ENCODE results near the gene EXO1.
"Not testable (repeated sequence)": the region's sequence is repeated elsewhere in the genome, so short reads cannot be mapped to it uniquely, and the experiment has no call there.

EXO1 gene

DNA sequence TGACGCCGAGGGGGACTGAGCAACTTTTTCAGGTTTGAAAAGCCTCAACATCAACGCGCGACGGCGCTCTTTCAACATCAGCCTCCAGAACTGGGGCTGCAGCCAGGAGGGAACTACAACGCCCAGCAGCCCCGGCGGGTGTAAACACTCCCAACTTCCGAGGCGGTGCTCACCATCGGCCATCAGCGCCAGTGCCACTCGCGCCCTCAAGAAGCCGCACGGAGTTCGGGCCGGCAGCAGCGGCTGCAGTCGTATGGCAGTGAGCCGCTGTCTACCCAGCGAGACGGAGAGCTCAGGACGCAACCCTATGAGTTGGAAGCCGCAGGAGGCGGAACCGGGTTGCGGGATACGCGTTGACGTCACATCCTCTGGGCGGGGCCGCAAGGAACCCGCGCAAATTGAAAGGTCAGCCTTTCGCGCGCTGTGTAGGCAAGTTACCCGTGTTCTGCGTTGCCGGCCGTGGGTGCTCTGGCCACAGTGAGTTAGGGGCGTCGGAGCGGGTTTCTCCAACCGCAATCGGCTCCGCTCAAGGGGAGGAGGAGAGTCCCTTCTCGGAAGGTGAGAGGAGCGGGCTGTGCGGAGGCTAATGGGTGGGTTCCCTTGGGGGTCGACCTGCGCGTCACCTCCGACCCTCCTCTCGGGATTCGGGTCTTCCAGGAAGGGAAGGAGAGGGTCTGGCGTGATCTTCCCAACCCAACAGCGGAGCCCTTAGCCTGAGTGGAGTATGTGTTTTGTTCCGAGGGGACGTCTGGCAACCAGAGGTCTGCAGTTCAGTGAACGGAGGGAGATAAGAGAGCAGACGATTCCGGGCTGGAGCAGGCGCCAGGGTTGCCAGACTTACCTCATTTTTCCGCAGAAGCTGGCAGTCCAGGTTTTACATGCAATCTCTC lies at the start of gene EXO1:
EXO1 (plus strand) TSS at position 409 of the 890 bp plus-strand sequence. CDS start 2,222 bp downstream, outside the sequence.
- Mint-ChIP-seq H3K4me3 (peak within 1 kb of the TSS; percentile 98), H3K9me3 (no peaks in the 10 kb centered on the region), H3K36me3 (no peaks in the 10 kb centered on the region), H3K27me3 (no peaks in the 10 kb centered on the region), H3K4me1 (peaks cover 16% of the 10 kb centered on the region), H3K27ac (peak within 1 kb of the TSS; percentile 99)

DNA sequence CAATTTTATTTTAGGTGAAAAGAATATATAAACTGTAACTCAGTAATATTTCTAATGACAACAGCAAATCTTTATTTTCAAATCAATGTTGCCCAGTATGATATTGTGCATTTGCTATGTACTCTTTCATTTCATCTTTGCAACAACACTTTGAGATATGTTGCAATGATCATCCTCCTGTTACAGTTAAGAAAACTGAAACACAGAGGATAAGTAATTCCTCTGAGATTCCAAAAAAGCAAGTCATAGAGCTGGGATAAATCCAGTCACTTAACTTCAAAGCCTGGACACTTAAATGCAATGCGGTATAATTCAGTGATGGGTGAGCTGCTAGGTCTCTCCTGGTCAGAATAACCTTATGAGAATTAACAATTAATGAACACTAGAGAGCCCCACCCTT lies 48.6 kb upstream of the EXO1 start:
- no peaks in the 10 kb centered on the region for H3K9me3 Mint-ChIP-seq
- H3K27ac Mint-ChIP-seq: no peak overlapping the region
- H3K36me3 Mint-ChIP-seq: no peaks in the 10 kb centered on the region
- no peaks in the 10 kb centered on the region for H3K27me3 Mint-ChIP-seq
- no peak overlapping the region for H3K4me3 Mint-ChIP-seq
- no peaks in the 10 kb centered on the region for H3K4me1 Mint-ChIP-seq

- H3K9me3 Mint-ChIP-seq: no peaks in the 10 kb centered on the region
- H3K4me1 Mint-ChIP-seq: no peaks in the 10 kb centered on the region
- H3K36me3 Mint-ChIP-seq: no peaks in the 10 kb centered on the region
- no peaks in the 10 kb centered on the region for H3K27me3 Mint-ChIP-seq
- H3K4me3 Mint-ChIP-seq: no peak overlapping the region
- no peak overlapping the region for H3K27ac Mint-ChIP-seq
Observed at GRCh38 chr1:241800640-241801039, 47.4 kb upstream of the EXO1 start.

DNA sequence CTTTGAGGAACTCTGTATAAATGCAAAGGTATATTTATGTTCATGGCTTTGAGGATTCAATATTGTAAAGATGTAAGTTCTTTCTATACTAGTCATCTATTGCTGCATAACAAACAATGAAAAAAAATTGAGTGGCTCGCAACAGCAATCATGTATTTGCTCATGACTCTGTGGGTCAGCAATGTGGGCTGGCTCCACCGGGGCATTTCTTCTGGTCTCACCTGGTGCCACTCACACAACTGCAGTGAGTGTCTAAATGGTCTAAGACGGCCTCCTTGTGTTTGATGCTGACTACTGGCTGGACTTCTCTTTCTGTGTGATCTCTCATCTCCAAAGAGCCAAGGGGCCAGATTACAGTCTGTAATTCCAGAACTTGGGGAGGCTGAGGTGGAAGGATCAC lies 45.1 kb upstream of the EXO1 start:
- Mint-ChIP-seq H3K27ac (no peak overlapping the region), H3K27me3 (no peaks in the 10 kb centered on the region), H3K9me3 (no peaks in the 10 kb centered on the region), H3K36me3 (no peaks in the 10 kb centered on the region), H3K4me1 (no peaks in the 10 kb centered on the region), H3K4me3 (no peak overlapping the region)

DNA sequence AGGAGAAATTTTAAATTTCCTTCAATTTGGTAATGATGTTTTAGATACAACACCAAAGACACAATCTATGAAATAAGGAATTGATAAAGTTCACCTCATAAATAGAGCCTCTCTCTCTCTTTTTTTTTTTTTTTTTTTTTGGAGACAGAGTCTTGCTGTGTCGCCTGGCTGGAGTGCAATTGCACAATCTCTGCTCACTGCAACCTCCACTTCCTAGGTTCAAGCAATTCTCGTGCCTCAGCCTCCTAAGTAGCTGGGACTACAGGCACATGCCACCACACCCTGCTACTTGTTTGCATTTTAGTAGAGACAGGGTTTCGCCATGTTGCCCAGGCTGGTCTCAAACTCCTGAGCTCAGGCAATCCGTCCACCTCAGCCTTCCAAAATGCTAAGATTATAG lies 43.3 kb upstream of the EXO1 start:
- not testable (repeated sequence) for H3K27ac Mint-ChIP-seq, H3K36me3 Mint-ChIP-seq, H3K9me3 Mint-ChIP-seq, H3K4me3 Mint-ChIP-seq, H3K27me3 Mint-ChIP-seq, H3K4me1 Mint-ChIP-seq

- H3K27ac Mint-ChIP-seq: no peak overlapping the region
- no peak overlapping the region for H3K4me3 Mint-ChIP-seq
- no peaks in the 10 kb centered on the region for H3K4me1 Mint-ChIP-seq
- no peaks in the 10 kb centered on the region for H3K27me3 Mint-ChIP-seq
- no peaks in the 10 kb centered on the region for H3K36me3 Mint-ChIP-seq
- H3K9me3 Mint-ChIP-seq: no peaks in the 10 kb centered on the region
Observed at GRCh38 chr1:241808265-241808664, 39.7 kb upstream of the EXO1 start.

GRCh38 chr1:241810769-241811405 lies 37.1 kb upstream of the EXO1 start:
- Mint-ChIP-seq H3K36me3 (no peaks in the 10 kb centered on the region), H3K27ac (no peak overlapping the region)

GRCh38 chr1:241813768-241814320 lies 34.2 kb upstream of the EXO1 start:
- Mint-ChIP-seq H3K4me1 (no peaks in the 10 kb centered on the region), H3K27me3 (no peaks in the 10 kb centered on the region), H3K9me3 (no peaks in the 10 kb centered on the region), H3K27ac (no peak overlapping the region), H3K4me3 (no peak overlapping the region), H3K36me3 (no peaks in the 10 kb centered on the region)

More at GRCh38 chr1:241810769-241811405, 37.1 kb upstream of the EXO1 start:
- no peak overlapping the region for H3K4me3 Mint-ChIP-seq
- H3K4me1 Mint-ChIP-seq: no peaks in the 10 kb centered on the region
- H3K9me3 Mint-ChIP-seq: no peaks in the 10 kb centered on the region
- H3K27me3 Mint-ChIP-seq: no peaks in the 10 kb centered on the region

GRCh38 chr1:241816008-241816407 lies 32.0 kb upstream of the EXO1 start:
- H3K27ac Mint-ChIP-seq: no peak overlapping the region
- no peaks in the 10 kb centered on the region for H3K27me3 Mint-ChIP-seq
- no peaks in the 10 kb centered on the region for H3K9me3 Mint-ChIP-seq
- no peak overlapping the region for H3K4me3 Mint-ChIP-seq
- H3K36me3 Mint-ChIP-seq: no peaks in the 10 kb centered on the region
- H3K4me1 Mint-ChIP-seq: no peaks in the 10 kb centered on the region

DNA sequence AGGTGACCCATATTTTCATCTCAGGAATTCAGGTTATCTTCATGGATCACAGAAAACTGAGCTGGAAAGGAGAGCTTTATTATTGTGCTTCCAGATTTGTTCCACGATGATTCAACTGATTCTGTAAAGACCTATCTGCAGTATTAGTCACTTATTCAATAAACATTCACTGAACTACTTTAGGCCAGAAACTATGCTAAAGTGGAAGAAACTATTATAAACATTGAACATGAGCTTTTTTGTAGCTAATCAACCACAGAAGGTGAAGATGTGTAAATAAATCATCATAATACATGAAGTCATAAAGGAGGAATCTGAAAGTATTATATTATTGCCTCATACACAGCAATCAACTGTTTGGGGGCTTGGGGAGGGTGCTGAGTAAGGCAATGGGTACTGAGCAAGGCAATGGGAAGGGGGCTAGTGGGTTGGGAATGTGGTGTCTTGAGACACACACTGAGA lies 30.6 kb upstream of the EXO1 start:
- no peaks in the 10 kb centered on the region for H3K4me1 Mint-ChIP-seq
- H3K9me3 Mint-ChIP-seq: no peaks in the 10 kb centered on the region
- H3K36me3 Mint-ChIP-seq: no peaks in the 10 kb centered on the region
- H3K27me3 Mint-ChIP-seq: no peaks in the 10 kb centered on the region
- no peak overlapping the region for H3K27ac Mint-ChIP-seq
- H3K4me3 Mint-ChIP-seq: no peak overlapping the region

GRCh38 chr1:241817956-241818612 lies 29.9 kb upstream of the EXO1 start:
- no peaks in the 10 kb centered on the region for H3K9me3 Mint-ChIP-seq
- no peaks in the 10 kb centered on the region for H3K27me3 Mint-ChIP-seq
- H3K4me3 Mint-ChIP-seq: no peak overlapping the region
- H3K4me1 Mint-ChIP-seq: no peaks in the 10 kb centered on the region
- H3K36me3 Mint-ChIP-seq: no peaks in the 10 kb centered on the region
- no peak overlapping the region for H3K27ac Mint-ChIP-seq

DNA sequence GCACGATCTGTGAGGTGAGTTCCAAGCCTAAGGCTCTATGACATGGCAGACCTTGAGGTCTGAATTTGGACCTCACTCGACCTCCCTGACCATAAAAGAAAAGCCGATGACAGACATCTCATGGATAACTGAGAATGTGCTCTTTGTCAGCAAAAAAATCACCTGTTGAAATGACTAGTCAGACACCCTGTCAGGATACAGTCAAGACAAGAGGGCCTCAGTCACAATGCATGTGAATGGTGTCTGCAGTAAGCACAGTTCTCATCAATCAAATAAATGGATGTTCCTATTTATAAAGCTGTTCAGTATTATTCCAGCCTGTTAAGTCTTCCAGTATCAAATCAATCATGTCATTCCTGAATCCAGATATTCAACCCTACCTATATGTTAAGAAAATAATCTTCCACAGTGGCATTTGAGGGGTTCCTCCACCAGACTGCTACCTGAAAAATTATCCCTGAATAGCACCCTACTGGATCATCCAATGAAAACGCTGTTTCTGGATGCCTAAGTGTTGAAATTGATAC lies 28.6 kb upstream of the EXO1 start:
- no peaks in the 10 kb centered on the region for H3K4me1 Mint-ChIP-seq
- H3K4me3 Mint-ChIP-seq: no peak overlapping the region
- H3K27ac Mint-ChIP-seq: no peak overlapping the region
- no peaks in the 10 kb centered on the region for H3K36me3 Mint-ChIP-seq
- H3K9me3 Mint-ChIP-seq: no peaks in the 10 kb centered on the region
- H3K27me3 Mint-ChIP-seq: no peaks in the 10 kb centered on the region

- Mint-ChIP-seq H3K4me1 (no peaks in the 10 kb centered on the region), H3K4me3 (no peak overlapping the region), H3K9me3 (no peaks in the 10 kb centered on the region), H3K27ac (no peak overlapping the region), H3K27me3 (no peaks in the 10 kb centered on the region), H3K36me3 (no peaks in the 10 kb centered on the region)
Observed at GRCh38 chr1:241821363-241821762, 26.6 kb upstream of the EXO1 start.

- Mint-ChIP-seq H3K27me3 (no peaks in the 10 kb centered on the region), H3K27ac (no peak overlapping the region), H3K36me3 (no peaks in the 10 kb centered on the region), H3K4me1 (no peaks in the 10 kb centered on the region), H3K4me3 (no peak overlapping the region), H3K9me3 (no peaks in the 10 kb centered on the region)
Observed at GRCh38 chr1:241822846-241823245, 25.2 kb upstream of the EXO1 start.

GRCh38 chr1:241823925-241824324 lies 24.1 kb upstream of the EXO1 start:
- H3K36me3 Mint-ChIP-seq: no peaks in the 10 kb centered on the region
- no peaks in the 10 kb centered on the region for H3K27me3 Mint-ChIP-seq
- no peak overlapping the region for H3K4me3 Mint-ChIP-seq
- no peak overlapping the region for H3K27ac Mint-ChIP-seq
- H3K4me1 Mint-ChIP-seq: no peaks in the 10 kb centered on the region
- no peaks in the 10 kb centered on the region for H3K9me3 Mint-ChIP-seq
